ENCODE results near the gene MAP2K7.

MAP2K7 gene

DNA sequence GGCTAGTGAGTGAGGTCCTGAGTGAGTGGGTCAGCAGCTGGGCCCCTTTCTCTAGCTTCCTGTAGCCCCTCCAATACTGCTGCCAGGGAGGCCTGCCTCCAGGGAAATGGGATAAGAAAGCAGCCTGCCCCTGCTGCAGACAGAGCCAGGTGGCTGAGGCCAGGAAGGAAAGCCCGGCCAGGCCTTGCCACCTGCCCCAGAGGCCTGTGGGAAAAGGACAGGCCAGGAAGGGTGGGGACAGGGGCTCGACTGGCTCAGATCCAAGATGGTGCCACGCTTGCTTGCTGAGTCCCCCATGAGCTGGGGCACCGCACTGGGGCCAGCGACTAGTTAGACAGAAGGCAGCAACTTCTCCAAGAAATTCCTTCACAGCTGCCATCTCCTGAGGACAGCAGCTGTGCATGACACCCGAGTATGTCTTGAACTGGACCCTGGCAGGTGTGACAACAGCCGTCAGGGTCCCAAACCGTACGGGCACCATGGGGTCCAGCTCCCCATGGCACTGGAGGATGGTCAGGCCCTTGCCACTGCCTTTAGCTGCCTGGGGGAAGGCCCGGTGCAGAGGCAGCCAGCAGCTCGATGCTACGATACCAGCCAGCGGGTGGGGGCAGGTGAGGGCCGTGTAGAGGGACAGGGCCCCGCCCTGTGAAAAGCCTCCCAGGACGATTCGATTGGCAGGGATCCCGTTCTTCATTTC, 24.4 kb upstream of the MAP2K7 start:
- no peak overlapping the region for H3K4me2 ChIP-seq (ENCODE audit: low read depth, low read length, poor library complexity, severe bottlenecking)

GRCh38 chr19:7879836-7880235, 23.8 kb upstream of the MAP2K7 start:
- TF ChIP-seq CTCF (conservative IDR thresholded peaks at IDR 0.05; ENCODE audit: low read length) (no peak), EZH2phosphoT487 (IDR thresholded peaks at IDR 0.05; ENCODE audit: borderline replicate concordance) (no peak)
- H3K4me1 ChIP-seq (ENCODE audit: insufficient read depth, low read length, poor library complexity, severe bottlenecking) = peaks cover under 1% of the 10 kb centered on the region
- no peaks in the 10 kb centered on the region for H3K36me3 ChIP-seq (ENCODE audit: insufficient read depth, low read length)
- H3K79me2 ChIP-seq (ENCODE audit: insufficient read depth, low read length) = no peaks in the 10 kb centered on the region
- H3K4me3 ChIP-seq (ENCODE audit: low read length, poor library complexity, severe bottlenecking) = no peak overlapping the region
- no peak overlapping the region for H3K9ac ChIP-seq (ENCODE audit: low read depth, low read length, poor library complexity, severe bottlenecking)
- no peaks in the 10 kb centered on the region for H4K20me1 ChIP-seq (ENCODE audit: insufficient read depth, low read length, poor library complexity, severe bottlenecking)
- H3F3A ChIP-seq (ENCODE audit: low read depth) = no peaks in the 10 kb centered on the region
- no peaks in the 10 kb centered on the region for H3K9me2 ChIP-seq (replicated peaks; ENCODE audit: low read depth, low read length)
- no peaks in the 10 kb centered on the region for H3K27me3 ChIP-seq (ENCODE audit: insufficient read depth, low read length, poor library complexity, severe bottlenecking)
- no peak overlapping the region for H2AFZ ChIP-seq (ENCODE audit: low read length)
- H3K9me3 ChIP-seq (ENCODE audit: insufficient read depth, low read depth, low read length) = no peaks in the 10 kb centered on the region
- no peak overlapping the region for H3K4me2 ChIP-seq (ENCODE audit: low read depth, low read length, poor library complexity, severe bottlenecking)

More for the DNA sequence above, 24.4 kb upstream of the MAP2K7 start:
- no peak for TF ChIP-seq CTCF (conservative IDR thresholded peaks at IDR 0.05; ENCODE audit: low read length)
- no peak for TF ChIP-seq EZH2phosphoT487 (IDR thresholded peaks at IDR 0.05; ENCODE audit: borderline replicate concordance)
- H3K79me2 ChIP-seq (ENCODE audit: insufficient read depth, low read length) = no peaks in the 10 kb centered on the region
- H3K27me3 ChIP-seq (ENCODE audit: insufficient read depth, low read length, poor library complexity, severe bottlenecking) = no peaks in the 10 kb centered on the region
- no peaks in the 10 kb centered on the region for H3K36me3 ChIP-seq (ENCODE audit: insufficient read depth, low read length)
- H2AFZ ChIP-seq (ENCODE audit: low read length) = peak overlapping the region; percentile 41; the same call in 1 of the 2 replicates
- H3K4me1 ChIP-seq (ENCODE audit: insufficient read depth, low read length, poor library complexity, severe bottlenecking) = peaks cover 5% of the 10 kb centered on the region
- H3F3A ChIP-seq (ENCODE audit: low read depth) = no peaks in the 10 kb centered on the region
- no peaks in the 10 kb centered on the region for H3K9me3 ChIP-seq (ENCODE audit: insufficient read depth, low read depth, low read length)
- no peaks in the 10 kb centered on the region for H3K9me2 ChIP-seq (replicated peaks; ENCODE audit: low read depth, low read length)
- no peaks in the 10 kb centered on the region for H4K20me1 ChIP-seq (ENCODE audit: insufficient read depth, low read length, poor library complexity, severe bottlenecking)
- H3K4me3 ChIP-seq (ENCODE audit: low read length, poor library complexity, severe bottlenecking) = no peak overlapping the region
- H3K9ac ChIP-seq (ENCODE audit: low read depth, low read length, poor library complexity, severe bottlenecking) = no peak overlapping the region

DNA sequence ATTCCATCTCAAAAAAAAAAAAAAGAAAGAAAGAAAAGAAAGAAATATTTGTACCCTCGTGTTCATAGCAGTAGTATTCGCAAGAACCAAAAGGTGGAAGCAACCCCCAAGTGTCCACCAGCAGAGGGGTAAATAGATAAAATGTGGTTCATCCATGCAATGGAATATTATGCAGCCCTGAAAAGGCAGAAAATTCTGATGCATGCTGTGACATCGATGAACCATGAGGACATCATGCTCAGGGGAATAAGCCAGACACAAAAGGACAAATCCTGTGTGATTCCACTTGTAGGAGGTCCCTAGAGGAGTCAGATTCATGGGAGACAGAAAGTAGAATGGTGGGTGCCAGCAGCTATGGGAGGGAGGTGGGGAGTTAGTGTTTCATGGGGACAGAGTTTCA, 21.8 kb upstream of the MAP2K7 start:
- no peaks in the 10 kb centered on the region for H3K4me1 ChIP-seq (ENCODE audit: insufficient read depth, low read length, poor library complexity, severe bottlenecking)
- H3K79me2 ChIP-seq (ENCODE audit: insufficient read depth, low read length) = no peaks in the 10 kb centered on the region
- no peak overlapping the region for H2AFZ ChIP-seq (ENCODE audit: low read length)
- no peak overlapping the region for H3K9ac ChIP-seq (ENCODE audit: low read depth, low read length, poor library complexity, severe bottlenecking)
- no peaks in the 10 kb centered on the region for H4K20me1 ChIP-seq (ENCODE audit: insufficient read depth, low read length, poor library complexity, severe bottlenecking)
- no peak overlapping the region for H3K4me3 ChIP-seq (ENCODE audit: low read length, poor library complexity, severe bottlenecking)
- no peaks in the 10 kb centered on the region for H3K9me2 ChIP-seq (replicated peaks; ENCODE audit: low read depth, low read length)
- H3K9me3 ChIP-seq (ENCODE audit: insufficient read depth, low read depth, low read length) = no peaks in the 10 kb centered on the region
- H3K4me2 ChIP-seq (ENCODE audit: low read depth, low read length, poor library complexity, severe bottlenecking) = no peak overlapping the region
- TF ChIP-seq EZH2phosphoT487 (IDR thresholded peaks at IDR 0.05; ENCODE audit: borderline replicate concordance) = no peak
- TF ChIP-seq CTCF (conservative IDR thresholded peaks at IDR 0.05; ENCODE audit: low read length) = no peak
- H3K36me3 ChIP-seq (ENCODE audit: insufficient read depth, low read length) = no peaks in the 10 kb centered on the region
- H3K27me3 ChIP-seq (ENCODE audit: insufficient read depth, low read length, poor library complexity, severe bottlenecking) = no peaks in the 10 kb centered on the region
- H3F3A ChIP-seq (ENCODE audit: low read depth) = no peaks in the 10 kb centered on the region

All from Loucy (cell line).